Ishikawa (cell line): ENCODE data around the gene RAP1GAP2.

ENCODE experiments used
- CEBPB ChIP-seq: IDR thresholded peaks from 2 replicates; pipeline ENCODE4 v1.6.1; 2012
- EGR1 ChIP-seq: IDR thresholded peaks from 2 replicates; pipeline ENCODE4 v1.6.1; 2012
- EP300 ChIP-seq: IDR thresholded peaks from 2 replicates; pipeline ENCODE4 v1.6.1; 2012; ENCODE audit warnings: borderline replicate concordance
- FOXM1 ChIP-seq: IDR thresholded peaks from 2 replicates; pipeline ENCODE4 v1.6.1; 2012; ENCODE audit warnings: low read depth, borderline replicate concordance
- TAF1 ChIP-seq: IDR thresholded peaks from 2 replicates; pipeline ENCODE4 v1.6.1; 2012; ENCODE audit warnings: low read depth, mild to moderate bottlenecking
- TCF12 ChIP-seq: IDR thresholded peaks from 2 replicates; pipeline ENCODE4 v1.6.1; 2012; ENCODE audit warnings: low read depth
- TF ChIP-seq, protein P1 (sequence below): IDR thresholded peaks from 2 replicates; pipeline ENCODE4 v1.6.1; 2012

DNA sequence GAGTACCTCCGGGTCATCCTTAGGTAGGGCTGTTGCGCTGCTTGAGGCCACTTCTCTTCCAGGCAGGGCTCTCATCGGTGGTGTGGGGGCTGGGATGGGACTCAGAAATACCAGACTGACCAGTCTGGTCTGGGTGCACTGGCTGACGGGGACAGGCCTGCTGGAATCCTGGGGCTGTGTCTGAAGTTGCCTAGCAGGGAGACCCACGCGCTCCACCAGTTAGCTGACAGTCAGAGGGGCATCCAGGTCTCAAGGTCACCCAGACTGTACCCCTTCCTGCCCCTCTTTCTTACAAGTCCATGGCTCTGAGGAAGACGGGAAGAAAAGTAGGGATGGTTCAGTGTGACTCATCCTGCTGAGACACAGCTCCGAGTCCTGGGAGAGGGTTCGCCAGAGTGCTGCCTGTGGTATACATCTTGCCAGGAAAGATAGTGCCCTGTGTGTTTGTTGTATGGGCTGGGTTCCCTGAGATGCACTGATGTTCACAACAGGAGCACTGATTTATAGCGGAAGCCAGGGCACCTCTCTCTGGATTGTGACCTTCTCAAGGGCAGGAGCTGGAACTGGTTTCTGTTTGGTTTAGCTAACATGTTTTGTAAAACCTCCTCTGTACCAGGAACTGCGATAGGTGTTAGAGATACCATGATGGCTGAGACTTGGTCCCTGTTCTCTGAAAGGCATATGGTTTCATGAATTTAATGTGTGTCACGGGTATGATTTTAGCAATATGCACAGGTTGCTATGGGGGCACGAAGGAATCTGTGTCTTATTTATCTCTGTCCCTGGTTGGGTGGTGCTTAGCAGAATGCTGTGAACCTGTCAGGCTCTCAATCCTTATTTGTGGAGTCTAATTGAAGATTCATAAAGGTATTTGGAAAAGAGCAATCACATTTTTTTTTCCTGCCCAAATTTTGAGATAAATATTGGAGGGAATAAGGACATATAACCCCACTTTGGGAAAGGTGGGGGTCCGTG lies 169.7 kb downstream of the RAP1GAP2 start:
- TF ChIP-seq TCF12: no peak
- no peak for TF ChIP-seq EP300
- no peak for TF ChIP-seq TAF1
- TF ChIP-seq, protein P1, sequence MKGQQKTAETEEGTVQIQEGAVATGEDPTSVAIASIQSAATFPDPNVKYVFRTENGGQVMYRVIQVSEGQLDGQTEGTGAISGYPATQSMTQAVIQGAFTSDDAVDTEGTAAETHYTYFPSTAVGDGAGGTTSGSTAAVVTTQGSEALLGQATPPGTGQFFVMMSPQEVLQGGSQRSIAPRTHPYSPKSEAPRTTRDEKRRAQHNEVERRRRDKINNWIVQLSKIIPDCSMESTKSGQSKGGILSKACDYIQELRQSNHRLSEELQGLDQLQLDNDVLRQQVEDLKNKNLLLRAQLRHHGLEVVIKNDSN: no peak
- no peak for TF ChIP-seq CEBPB
- no peak for TF ChIP-seq FOXM1
- TF ChIP-seq EGR1: no peak
